ENCODE data around the gene ASB2.

DNA sequence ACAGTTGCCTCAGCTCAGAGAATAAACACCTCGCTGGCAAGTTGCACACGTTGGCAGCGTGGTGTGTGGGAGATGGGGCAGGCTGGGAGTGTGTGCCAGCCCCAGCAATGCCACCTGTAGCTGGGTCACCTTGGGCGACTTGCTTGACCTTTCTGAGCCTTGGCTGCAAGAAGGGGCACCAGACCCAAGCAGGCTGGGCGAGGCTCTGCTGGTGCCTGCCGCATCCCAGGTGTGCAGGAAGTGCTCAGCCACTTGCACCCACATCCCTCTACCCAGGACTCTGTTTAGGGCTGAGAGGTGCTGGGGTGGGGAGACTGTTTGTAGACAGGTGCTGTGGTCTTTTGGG, 48.6 kb downstream of the ASB2 start:
- no peak for TF ChIP-seq CTCF (IDR thresholded peaks at IDR 0.05; ENCODE audit: insufficient read depth, low read length)
- no peak for TF ChIP-seq GABPA (IDR thresholded peaks at IDR 0.05; ENCODE audit: low read depth)
- no peak for TF ChIP-seq REST (IDR thresholded peaks at IDR 0.05; ENCODE audit: insufficient replicate concordance, low read depth)

Data from HL-60 (cell line).